Left ventricle myocardium superior (tissue), 1 donor: Measurements from ENCODE around the gene COBLL1. TPM values are rescaled to one million over a fixed set of nuclear protein-coding genes. Genes with fewer than 3 reads are reported as not detected.
A peak's percentile ranks its signal among the peaks of the same experiment; 100 is the strongest.

Experiments used
- ATAC-seq: fragments of 200-7000 bp; cut with Tn5 transposase; one replicate; pipeline ENCODE4 v1.9.1; 2020; ENCODE audit warnings: mild to moderate bottlenecking, moderate library complexity
- DNase-seq: peaks from one replicate; pipeline ENCODE4 v3.0.0-alpha.2; 2020
- intact Hi-C: fragments of 100-400 bp; cut with micrococcal nuclease; formaldehyde crosslinking; loops from one replicate; pipeline ENCODE4 v1.11.0; 2022
- total RNA-seq: library from RNA; stranded (reverse); fragmentation: NEBNext Ultra II Directional; extraction: Animal tissue kit (Norgen Biotek cat#: 25700); gene quantifications from one replicate; pipeline ENCODE4 v1.2.1, GENCODE V29; 2021
- donor health status: DM: no; HTN: yes; CAD: no; lungs with severe emphysema.

The COBLL1 gene
- total RNA-seq, 1 donor from 2014 or later: 17.0 TPM

- no peak for DNase-seq
- intact Hi-C loops: no loop called here
- ATAC-seq: no peak
These were observed 140.1 kb downstream of the COBLL1 start for GRCh38 chr2:164701565-164701964.

GRCh38 chr2:164700390-164700789 lies 141.2 kb downstream of the COBLL1 start:
- DNase-seq: no peak
- ATAC-seq: no peak
- intact Hi-C loops: no loop called here

GRCh38 chr2:164697688-164698461 lies 143.7 kb downstream of the COBLL1 start:
- DNase-seq (no peak), ATAC-seq (no peak)
- intact Hi-C loops: no loop called here

- intact Hi-C loops: no loop called here
- DNase-seq: no peak
- ATAC-seq: no peak
These were observed 145.0 kb downstream of the COBLL1 start for GRCh38 chr2:164696634-164697033.

GRCh38 chr2:164694275-164694695 lies 147.3 kb downstream of the COBLL1 start:
- ATAC-seq: no peak
- intact Hi-C loops: no loop called here
- no peak for DNase-seq

- DNase-seq (no peak), ATAC-seq (no peak)
- intact Hi-C loops: no loop called here
These were observed 147.8 kb downstream of the COBLL1 start for GRCh38 chr2:164693834-164694233.

- no peak for DNase-seq
- intact Hi-C loops: no loop called here
- ATAC-seq: no peak
These were observed 148.2 kb downstream of the COBLL1 start for GRCh38 chr2:164693390-164693789.

GRCh38 chr2:164692958-164693357 lies 148.7 kb downstream of the COBLL1 start:
- ATAC-seq: no peak
- DNase-seq: no peak
- intact Hi-C loops: no loop called here

- ATAC-seq: no peak
- intact Hi-C loops: no loop called here
- DNase-seq: no peak
These were observed 149.5 kb downstream of the COBLL1 start for GRCh38 chr2:164692114-164692513.

- no peak for ATAC-seq
- DNase-seq: no peak
- intact Hi-C loops: no loop called here
These were observed 150.2 kb downstream of the COBLL1 start for GRCh38 chr2:164691346-164691887.

GRCh38 chr2:164690361-164690760 lies 151.3 kb downstream of the COBLL1 start:
- DNase-seq (no peak), ATAC-seq (no peak)
- intact Hi-C loops: no loop called here

GRCh38 chr2:164688896-164689419 lies 152.7 kb downstream of the COBLL1 start:
- intact Hi-C loops: no loop called here
- no peak for DNase-seq
- no peak for ATAC-seq

GRCh38 chr2:164681009-164681408 lies 160.6 kb downstream of the COBLL1 start:
- no peak for DNase-seq
- intact Hi-C loops: no loop called here
- ATAC-seq: no peak

GRCh38 chr2:164678631-164679149 lies 162.9 kb downstream of the COBLL1 start:
- intact Hi-C loops: no loop called here
- DNase-seq (no peak), ATAC-seq (no peak)

- ATAC-seq (no peak), DNase-seq (no peak)
- intact Hi-C loops: no loop called here
These were observed 163.9 kb downstream of the COBLL1 start for GRCh38 chr2:164677733-164678132.

GRCh38 chr2:164677271-164677670 lies 164.4 kb downstream of the COBLL1 start:
- DNase-seq (no peak), ATAC-seq (no peak)
- intact Hi-C loops: no loop called here

GRCh38 chr2:164675687-164676086 lies 165.9 kb downstream of the COBLL1 start:
- peak; percentile 96 for ATAC-seq
- intact Hi-C loops: no loop called here

GRCh38 chr2:164675027-164675426 lies 166.6 kb downstream of the COBLL1 start:
- intact Hi-C loops: no loop called here

More at GRCh38 chr2:164675687-164676086, 165.9 kb downstream of the COBLL1 start:
- peak; percentile 35 for DNase-seq

GRCh38 chr2:164671664-164672396 lies 169.8 kb downstream of the COBLL1 start:
- intact Hi-C loops: no loop called here
- DNase-seq (no peak), ATAC-seq (peak; percentile 39)

More at GRCh38 chr2:164675027-164675426, 166.6 kb downstream of the COBLL1 start:
- DNase-seq: no peak
- ATAC-seq: no peak

GRCh38 chr2:164669291-164669690 lies 172.3 kb downstream of the COBLL1 start:
- ATAC-seq: no peak
- no peak for DNase-seq
- intact Hi-C loops: no loop called here
